ENCODE results near the gene ECT2. TPM values are rescaled to one million over a fixed set of nuclear protein-coding genes. Genes with fewer than 3 reads are reported as not detected.
A peak's percentile ranks its signal among the peaks of the same experiment; 100 is the strongest.

The ECT2 gene
- total RNA-seq (2013): 9.6 TPM
- polyA plus RNA-seq: 1 to 10 TPM; 2.6 to 3.3 (median 2.7) TPM
- 2.5 and 3.7 TPM in 2 replicates for polyA minus RNA-seq
- 5.5 to 45.2 (median 12.8) reads per million in 11 experiments for total RNA-seq

GRCh38 chr3:172750368-172751174 is at the start of gene ECT2:
TSS of gene ECT2 (plus strand) at chr3:172750726. CDS start at chr3:172754531, 3,805 bp downstream.
- Histone ChIP-seq H3K9ac (ENCODE audit: insufficient read depth, low read length, poor library complexity, severe bottlenecking) (peak within 1 kb of the TSS; percentile 77), H3K9me3 (replicated peaks in 1 of 2; ENCODE audit: control insufficient read depth in 1 of 2, insufficient read depth in 1 of 2, low read length in 2 of 2) (no peaks in the 10 kb centered on the region), H3K4me2 (replicated peaks; ENCODE audit: extremely low read depth, low read length, poor library complexity, severe bottlenecking) (peak within 1 kb of the TSS; percentile 97), H2AFZ (ENCODE audit: insufficient read depth, low read depth, low read length, poor library complexity, severe bottlenecking) (peak within 1 kb of the TSS; percentile 99), H3K4me3 (replicated peaks in 1 of 3; ENCODE audit: low read depth in 2 of 3, low read length in 3 of 3) (peak within 1 kb of the TSS; percentile 63 to 99 (median 83)), H3K36me3 (replicated peaks in 1 of 2; ENCODE audit: control insufficient read depth in 1 of 2, insufficient read depth in 2 of 2, low read length in 2 of 2) (peaks cover 0 to 10% of the 10 kb centered on the region in 2 donors), H3K27ac (ENCODE audit: low read depth in 1 of 2, low read length in 2 of 2) (peak within 1 kb of the TSS; percentile 48 to 85), H4K20me1 (ENCODE audit: insufficient read depth, low read length) (no peaks in the 10 kb centered on the region), H3K79me2 (ENCODE audit: insufficient read depth, low read length) (peaks cover 49% of the 10 kb centered on the region), H3K4me1 (ENCODE audit: control insufficient read depth in 1 of 2, insufficient read depth in 2 of 2, low read length in 2 of 2) (peaks cover 13 to 24% of the 10 kb centered on the region in 2 donors), H3K27me3 (ENCODE audit: control insufficient read depth in 2 of 2, insufficient read depth in 2 of 2, low read length in 2 of 2) (no peaks in the 10 kb centered on the region)
- H3K36me3 Mint-ChIP-seq: peaks cover 6 to 12% of the 10 kb centered on the region in 2 donors
- H3K4me1 Mint-ChIP-seq: peaks cover 25% of the 10 kb centered on the region
- peak within 1 kb of the TSS; percentile 85 to 98 (median 95) for H3K27ac Mint-ChIP-seq
- DNase-seq: peak; percentile 99
- H3K9me3 Mint-ChIP-seq: peaks cover 0 to 2% (median 0%) of the 10 kb centered on the region in 7 donors
- TF ChIP-seq CTCF (IDR thresholded peaks at IDR 0.05): peak; percentile 79
- intact Hi-C loops (cut with micrococcal nuclease): loop anchor here in 1 of 2 donors (5.0 kb wide), 2 partner anchors 38 to 73 kb away; partner anchors contain the start of gene NCEH1
- H3K4me3 Mint-ChIP-seq: peak within 1 kb of the TSS; percentile 98 to 99
- 1% methylated on average over 34 of the region's 49 CpGs for WGBS (ENCODE audit: insufficient coverage)
- peaks cover 0 to 1% (median 0%) of the 10 kb centered on the region in 3 donors for H3K27me3 Mint-ChIP-seq (ENCODE audit: low read depth in 3 of 3)

- no peak overlapping the region for H3K9ac ChIP-seq (ENCODE audit: insufficient read depth, low read length, poor library complexity, severe bottlenecking)
- H3K4me3 ChIP-seq (replicated peaks in 1 of 3; ENCODE audit: low read depth in 2 of 3, low read length in 3 of 3): no peak overlapping the region
- peaks cover 18 to 32% of the 10 kb centered on the region in 2 donors for H3K36me3 Mint-ChIP-seq
- no peak overlapping the region for H3K4me2 ChIP-seq (replicated peaks; ENCODE audit: extremely low read depth, low read length, poor library complexity, severe bottlenecking)
- 100% methylated on average over 1 of the region's 1 CpG for WGBS (ENCODE audit: insufficient coverage)
- H3K4me3 Mint-ChIP-seq: no peak overlapping the region
- H3K27ac Mint-ChIP-seq: peak overlapping the region in 4 of 7 donors; percentile 5 to 65 (median 28)
- no peaks in the 10 kb centered on the region for H3K27me3 Mint-ChIP-seq (ENCODE audit: low read depth in 3 of 3)
- peaks cover 5% of the 10 kb centered on the region for H4K20me1 ChIP-seq (ENCODE audit: insufficient read depth, low read length)
- intact Hi-C loops (cut with micrococcal nuclease): no loop called here
- H3K4me1 ChIP-seq (ENCODE audit: control insufficient read depth in 1 of 2, insufficient read depth in 2 of 2, low read length in 2 of 2): peaks cover 37 to 39% of the 10 kb centered on the region in 2 donors
- no peak for DNase-seq
- H3K27me3 ChIP-seq (ENCODE audit: control insufficient read depth in 2 of 2, insufficient read depth in 2 of 2, low read length in 2 of 2): no peaks in the 10 kb centered on the region
- peaks cover 46% of the 10 kb centered on the region for H3K4me1 Mint-ChIP-seq
- no peaks in the 10 kb centered on the region for H3K36me3 ChIP-seq (replicated peaks in 1 of 2; ENCODE audit: control insufficient read depth in 1 of 2, insufficient read depth in 2 of 2, low read length in 2 of 2)
- peaks cover 84% of the 10 kb centered on the region for H3K79me2 ChIP-seq (ENCODE audit: insufficient read depth, low read length)
- no peak overlapping the region for H3K27ac ChIP-seq (ENCODE audit: low read depth in 1 of 2, low read length in 2 of 2)
- H2AFZ ChIP-seq (ENCODE audit: insufficient read depth, low read depth, low read length, poor library complexity, severe bottlenecking): no peak overlapping the region
- peaks cover 0 to 4% (median 0%) of the 10 kb centered on the region in 7 donors for H3K9me3 Mint-ChIP-seq
- H3K9me3 ChIP-seq (replicated peaks in 1 of 2; ENCODE audit: control insufficient read depth in 1 of 2, insufficient read depth in 1 of 2, low read length in 2 of 2): no peaks in the 10 kb centered on the region
- TF ChIP-seq CTCF (IDR thresholded peaks at IDR 0.05): no peak
Observed at GRCh38 chr3:172700936-172701455, 49.5 kb upstream of the ECT2 start.
